Epithelial cell of esophagus (primary cell): ENCODE measurements around the gene UST.
A peak's percentile ranks its signal among the peaks of the same experiment; 100 is the strongest.

Experiments
- DNase-seq: peaks from one replicate; pipeline ENCODE4 v3.0.0; 2010; ENCODE audit warnings: low read depth
- H3K4me3 ChIP-seq: 2 replicates; pipeline ENCODE4 v1.5.1; 2011; ENCODE audit warnings: mild to moderate bottlenecking, low read length, control low read depth
- CTCF ChIP-seq: IDR thresholded peaks from 2 replicates; pipeline ENCODE4 v1.5.1; 2011; ENCODE audit warnings: low read depth, mild to moderate bottlenecking, low read length, control low read depth, inconsistent platforms; ENCODE audit not compliant: insufficient read depth; ENCODE audit errors: missing control alignments

UST gene

DNA sequence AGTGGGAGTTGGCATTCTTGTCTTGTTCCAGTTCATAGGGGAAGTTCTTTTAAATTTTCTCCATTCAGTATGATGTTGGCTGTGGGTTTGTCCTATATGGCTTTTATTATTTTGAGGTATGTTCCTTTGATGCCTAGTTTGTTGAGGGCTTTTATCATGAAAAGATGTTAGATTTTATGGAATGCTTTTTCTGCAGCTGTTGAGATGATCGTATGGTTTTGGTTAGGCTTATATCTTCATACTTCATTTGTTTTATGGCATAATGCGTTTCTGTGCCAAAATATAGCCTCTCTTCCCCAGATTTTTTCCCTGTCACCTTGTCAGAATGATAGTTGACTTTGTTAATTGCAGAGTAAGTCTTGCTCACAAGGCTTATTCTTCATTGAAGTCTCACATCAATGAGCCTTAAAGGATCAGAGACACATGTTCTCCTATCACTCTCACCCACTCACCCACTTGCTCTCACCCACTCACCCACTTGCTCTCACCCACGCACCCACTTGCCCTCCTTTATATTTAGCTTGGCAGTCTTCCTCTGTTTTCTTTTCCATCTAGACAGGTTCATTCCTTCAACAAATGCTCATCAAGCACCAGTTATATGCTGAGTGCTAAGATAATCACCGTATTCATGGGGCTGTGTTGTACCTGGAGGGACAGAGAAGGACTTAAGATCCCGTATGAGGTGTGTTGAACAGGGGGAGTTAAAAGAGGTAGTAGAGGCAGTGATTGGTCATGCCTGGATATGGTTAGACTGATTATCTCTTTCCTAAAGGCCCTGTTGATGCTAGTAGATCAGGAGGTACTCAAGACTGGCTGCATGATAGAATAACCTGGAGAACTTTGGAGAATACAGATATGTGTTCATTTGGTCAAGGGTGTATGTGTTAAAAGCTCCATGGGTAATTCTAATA, 19.3 kb downstream of the UST start:
- no peak for TF ChIP-seq CTCF
- no peak overlapping the region for H3K4me3 ChIP-seq
- DNase-seq: no peak

- no peak for DNase-seq
- no peak for TF ChIP-seq CTCF
Measured at GRCh38 chr6:148768646-148769270, 21.9 kb downstream of the UST start.

DNA sequence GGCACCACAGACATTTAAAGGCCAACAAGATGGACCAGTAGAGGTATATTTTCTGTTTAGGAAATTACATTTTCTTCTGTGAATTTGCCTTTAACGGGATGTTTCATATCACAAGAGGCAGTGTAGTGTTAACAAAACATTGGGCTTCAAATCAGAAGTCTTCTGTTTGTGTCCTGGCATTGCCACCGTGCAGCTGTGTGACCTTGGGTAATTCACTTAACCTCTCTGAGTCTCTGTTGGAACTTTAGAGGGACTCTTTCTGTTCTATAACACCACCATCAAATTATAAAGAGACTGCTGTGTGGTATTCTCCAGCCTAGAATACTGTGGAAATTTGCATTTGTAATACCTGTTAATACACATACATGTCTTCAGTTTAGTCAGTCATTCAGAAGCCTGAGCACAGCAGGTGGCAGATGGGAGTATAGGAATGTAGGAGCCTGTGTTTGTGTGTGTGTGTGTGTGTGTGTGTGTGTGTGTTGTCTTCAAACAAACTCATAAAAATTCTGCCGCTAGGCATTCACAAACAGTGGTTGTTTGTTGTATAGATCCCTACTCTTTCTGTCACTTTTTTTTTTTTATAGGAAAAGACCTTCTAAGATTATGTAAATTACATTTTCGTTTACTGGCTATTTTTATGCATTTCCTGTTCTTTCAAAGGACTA, 22.6 kb downstream of the UST start:
- H3K4me3 ChIP-seq: no peak overlapping the region
- TF ChIP-seq CTCF: no peak
- DNase-seq: no peak

More at GRCh38 chr6:148768646-148769270, 21.9 kb downstream of the UST start:
- no peak overlapping the region for H3K4me3 ChIP-seq

GRCh38 chr6:148770408-148771211, 23.8 kb downstream of the UST start:
- no peak overlapping the region for H3K4me3 ChIP-seq
- no peak for DNase-seq
- TF ChIP-seq CTCF: no peak

- DNase-seq: peak; percentile 18
- TF ChIP-seq CTCF: no peak
- H3K4me3 ChIP-seq: no peak overlapping the region
Measured at GRCh38 chr6:148771212-148771601, 24.4 kb downstream of the UST start.

DNA sequence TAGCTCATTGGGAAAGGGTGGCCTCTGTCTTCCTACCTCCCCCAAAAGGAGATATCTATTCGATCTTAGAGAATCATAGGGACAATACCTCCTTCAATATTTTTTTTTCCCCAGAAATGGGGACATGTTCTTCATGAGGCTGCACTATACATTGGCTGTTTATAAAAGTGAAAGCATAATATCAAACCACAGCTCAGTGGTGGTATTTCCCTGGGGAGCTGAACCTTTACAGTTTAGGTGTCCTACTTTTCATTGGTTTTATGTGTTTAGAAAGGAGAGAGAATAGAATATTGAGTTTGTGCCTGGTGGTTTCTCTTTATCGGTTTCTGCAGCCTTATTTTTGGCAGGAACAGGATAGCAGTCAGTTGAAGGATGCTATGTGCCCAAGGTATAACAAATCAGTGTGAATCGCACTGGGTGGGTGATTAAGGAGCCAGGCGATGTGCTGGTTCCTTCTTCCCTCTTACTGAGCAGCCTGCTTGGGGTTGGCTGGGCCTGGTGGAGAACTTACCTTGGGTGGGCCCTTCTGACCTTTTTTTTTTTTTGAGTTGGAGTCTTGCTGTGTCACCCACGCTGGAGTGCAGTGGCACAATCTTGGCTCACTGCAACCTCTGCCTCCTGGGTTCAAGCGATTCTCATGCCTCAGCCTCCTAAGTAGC, 25.2 kb downstream of the UST start:
- no peak for DNase-seq
- no peak for TF ChIP-seq CTCF
- no peak overlapping the region for H3K4me3 ChIP-seq
